ENCODE data around the gene TRIM73.
A peak's percentile ranks its signal among the peaks of the same experiment; 100 is the strongest.
"Not testable (repeated sequence)": the region's sequence is repeated elsewhere in the genome, so short reads cannot be mapped to it uniquely, and the experiment has no call there.

The TRIM73 gene

DNA sequence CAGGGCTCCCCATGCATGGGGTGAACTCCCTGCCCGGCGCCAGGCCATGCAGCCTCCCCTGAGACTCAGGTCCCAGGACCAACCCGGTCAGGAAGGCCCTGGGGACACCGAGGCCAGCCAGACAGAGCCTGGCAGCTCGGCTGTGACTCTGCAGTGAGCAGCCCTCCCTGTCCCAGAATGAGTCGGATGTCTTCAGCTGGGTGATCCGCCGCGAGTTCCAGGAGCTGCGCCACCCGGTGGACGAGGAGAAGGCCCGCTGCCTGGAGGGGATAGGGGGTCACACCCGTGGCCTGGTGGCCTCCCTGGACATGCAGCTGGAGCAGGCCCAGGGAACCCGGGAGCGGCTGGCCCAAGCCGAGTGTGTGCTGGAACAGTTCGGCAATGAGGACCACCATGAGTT is 9.2 kb downstream of the TRIM73 start:
- not testable (repeated sequence) for DNase-seq (ENCODE audit: low read depth in 1 of 2, low spot score in 1 of 2); H3K4me3 ChIP-seq (replicated peaks; ENCODE audit: insufficient read depth, low read length); H3K27ac ChIP-seq (replicated peaks); H3K27me3 ChIP-seq (ENCODE audit: insufficient read depth, poor library complexity, severe bottlenecking)

DNA sequence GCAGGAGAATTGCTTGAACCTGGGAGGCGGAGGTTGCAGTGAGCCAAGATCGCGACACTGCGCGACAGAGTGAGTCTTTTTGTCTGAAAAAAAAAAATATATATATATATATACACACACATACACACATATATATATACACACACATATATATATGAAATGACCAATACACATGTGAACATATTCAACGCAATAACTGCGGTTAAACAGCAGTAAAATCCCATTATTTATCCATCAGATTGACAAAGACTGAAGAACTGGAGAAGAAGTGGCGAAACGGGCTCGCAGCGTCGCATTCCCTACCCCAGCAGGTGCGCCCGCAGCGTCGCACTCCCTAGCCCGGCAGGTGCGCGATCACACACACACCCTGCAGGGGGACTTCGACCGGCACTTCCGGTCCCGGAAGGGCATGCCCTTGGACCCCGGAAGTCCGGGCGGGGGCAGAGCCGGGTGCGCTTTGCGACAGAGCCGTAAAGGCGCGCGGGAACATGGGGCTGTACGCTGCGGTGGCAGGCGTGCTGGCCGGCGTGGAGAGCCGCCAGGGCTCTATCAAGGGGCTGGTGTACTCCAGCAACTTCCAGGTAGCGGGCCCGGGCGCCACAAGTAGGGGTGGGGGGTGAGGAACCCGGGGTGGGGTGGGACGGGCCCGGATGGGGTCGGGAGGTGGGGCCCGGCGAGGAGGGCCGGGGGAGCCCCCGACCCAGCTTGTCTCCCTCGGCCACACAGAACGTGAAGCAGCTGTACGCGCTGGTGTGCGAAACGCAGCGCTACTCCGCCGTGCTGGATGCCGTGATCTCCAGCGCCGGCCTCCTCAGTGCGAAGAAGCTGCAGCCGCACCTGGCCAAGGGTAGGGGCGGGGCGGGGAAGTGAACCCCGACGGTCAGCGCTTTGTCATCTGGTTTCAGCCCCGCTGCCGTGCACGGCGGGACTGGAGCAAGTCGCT is 14.7 kb downstream of the TRIM73 start:
- not testable (repeated sequence) for H3K27me3 ChIP-seq (ENCODE audit: insufficient read depth, poor library complexity, severe bottlenecking); DNase-seq (ENCODE audit: low read depth in 1 of 2, low spot score in 1 of 2)
- Histone ChIP-seq H3K27ac (replicated peaks) (peak overlapping the region; percentile 52), H3K4me3 (replicated peaks; ENCODE audit: insufficient read depth, low read length) (peak overlapping the region; percentile 39)

- H3K27ac ChIP-seq (replicated peaks); H3K4me3 ChIP-seq (replicated peaks; ENCODE audit: insufficient read depth, low read length); H3K27me3 ChIP-seq (ENCODE audit: insufficient read depth, poor library complexity, severe bottlenecking); DNase-seq (ENCODE audit: low read depth in 1 of 2, low spot score in 1 of 2): not testable (repeated sequence)
Observed at GRCh38 chr7:75410823-75411173, 15.4 kb downstream of the TRIM73 start.

- H3K27me3 ChIP-seq (ENCODE audit: insufficient read depth, poor library complexity, severe bottlenecking); DNase-seq (ENCODE audit: low read depth in 1 of 2, low spot score in 1 of 2); H3K27ac ChIP-seq (replicated peaks); H3K4me3 ChIP-seq (replicated peaks; ENCODE audit: insufficient read depth, low read length): not testable (repeated sequence)
Observed at GRCh38 chr7:75414204-75414603, 18.8 kb downstream of the TRIM73 start.

- not testable (repeated sequence) for H3K27ac ChIP-seq (replicated peaks); H3K27me3 ChIP-seq (ENCODE audit: insufficient read depth, poor library complexity, severe bottlenecking); H3K4me3 ChIP-seq (replicated peaks; ENCODE audit: insufficient read depth, low read length); DNase-seq (ENCODE audit: low read depth in 1 of 2, low spot score in 1 of 2)
- 0 out of 2 replicates have a peak, but pooled peaks have one; percentile 8 for TF ChIP-seq POLR2AphosphoS5 (IDR thresholded peaks at IDR 0.05; ENCODE audit: low read depth)
Observed at GRCh38 chr7:75414708-75415427, 19.4 kb downstream of the TRIM73 start.

- DNase-seq (ENCODE audit: low read depth in 1 of 2, low spot score in 1 of 2); H3K27me3 ChIP-seq (ENCODE audit: insufficient read depth, poor library complexity, severe bottlenecking); H3K4me3 ChIP-seq (replicated peaks; ENCODE audit: insufficient read depth, low read length); H3K27ac ChIP-seq (replicated peaks): not testable (repeated sequence)
Observed at GRCh38 chr7:75415428-75415817, 20.0 kb downstream of the TRIM73 start.

GRCh38 chr7:75415829-75416373 is 20.5 kb downstream of the TRIM73 start:
- H3K4me3 ChIP-seq (replicated peaks; ENCODE audit: insufficient read depth, low read length); H3K27me3 ChIP-seq (ENCODE audit: insufficient read depth, poor library complexity, severe bottlenecking); H3K27ac ChIP-seq (replicated peaks); DNase-seq (ENCODE audit: low read depth in 1 of 2, low spot score in 1 of 2): not testable (repeated sequence)

DNA sequence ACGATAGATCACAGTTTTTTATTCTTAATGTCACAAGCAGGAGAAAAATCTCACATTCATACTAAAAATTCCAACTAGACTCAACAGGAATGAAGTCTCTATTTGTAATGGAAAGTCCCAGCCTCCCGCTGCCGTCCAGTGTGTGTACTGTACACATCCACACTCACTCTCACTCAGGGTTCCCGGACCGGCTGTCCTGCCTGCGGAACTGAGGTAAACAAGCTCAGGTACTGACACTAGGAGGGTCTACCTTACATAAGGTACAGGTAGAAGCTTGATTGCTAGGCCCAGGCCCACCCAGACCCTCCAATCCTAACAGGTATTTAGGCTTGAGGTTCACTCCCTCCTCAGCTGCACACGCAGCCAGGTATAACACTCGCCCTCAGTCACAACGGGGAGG is 21.4 kb downstream of the TRIM73 start:
- H3K27ac ChIP-seq (replicated peaks); H3K4me3 ChIP-seq (replicated peaks; ENCODE audit: insufficient read depth, low read length); H3K27me3 ChIP-seq (ENCODE audit: insufficient read depth, poor library complexity, severe bottlenecking); DNase-seq (ENCODE audit: low read depth in 1 of 2, low spot score in 1 of 2): not testable (repeated sequence)

DNA sequence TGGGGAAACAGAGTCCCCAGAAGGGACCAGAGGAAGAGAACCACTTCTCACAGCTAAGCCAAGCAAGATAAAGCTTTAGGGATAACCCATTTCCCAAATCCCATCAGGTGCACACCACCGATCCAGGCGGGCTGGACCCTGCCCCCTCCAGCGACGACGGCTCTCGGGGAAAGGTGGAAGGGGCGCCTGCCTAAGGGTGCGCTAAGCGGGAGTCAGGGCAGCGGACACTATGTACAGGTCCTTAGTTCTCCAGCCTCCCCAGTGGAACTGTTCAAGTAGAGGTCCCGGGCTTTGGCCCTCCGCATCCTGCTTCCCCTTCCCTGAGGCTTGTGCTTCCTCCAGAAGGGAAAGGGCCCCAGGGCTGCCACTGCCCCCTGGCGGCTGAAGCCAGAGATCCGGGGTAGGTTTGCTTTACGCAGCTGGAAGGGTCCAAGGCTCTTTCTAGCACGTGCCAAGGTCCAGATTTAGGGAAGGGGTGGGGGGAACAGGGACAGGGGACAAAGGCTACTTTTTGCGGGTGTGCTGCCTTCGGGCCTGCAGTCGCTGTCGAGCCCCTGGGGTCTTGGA is 22.9 kb downstream of the TRIM73 start:
- not testable (repeated sequence) for H3K27ac ChIP-seq (replicated peaks); DNase-seq (ENCODE audit: low read depth in 1 of 2, low spot score in 1 of 2); H3K27me3 ChIP-seq (ENCODE audit: insufficient read depth, poor library complexity, severe bottlenecking); H3K4me3 ChIP-seq (replicated peaks; ENCODE audit: insufficient read depth, low read length)

- H3K4me3 ChIP-seq (replicated peaks; ENCODE audit: insufficient read depth, low read length); DNase-seq (ENCODE audit: low read depth in 1 of 2, low spot score in 1 of 2); H3K27me3 ChIP-seq (ENCODE audit: insufficient read depth, poor library complexity, severe bottlenecking); H3K27ac ChIP-seq (replicated peaks): not testable (repeated sequence)
Observed at GRCh38 chr7:75419210-75419609, 23.8 kb downstream of the TRIM73 start.

- DNase-seq (ENCODE audit: low read depth in 1 of 2, low spot score in 1 of 2); H3K27ac ChIP-seq (replicated peaks); H3K4me3 ChIP-seq (replicated peaks; ENCODE audit: insufficient read depth, low read length); H3K27me3 ChIP-seq (ENCODE audit: insufficient read depth, poor library complexity, severe bottlenecking): not testable (repeated sequence)
Observed at GRCh38 chr7:75419693-75420092, 24.3 kb downstream of the TRIM73 start.

GRCh38 chr7:75420152-75420551 is 24.7 kb downstream of the TRIM73 start:
- not testable (repeated sequence) for H3K27ac ChIP-seq (replicated peaks); DNase-seq (ENCODE audit: low read depth in 1 of 2, low spot score in 1 of 2); H3K27me3 ChIP-seq (ENCODE audit: insufficient read depth, poor library complexity, severe bottlenecking); H3K4me3 ChIP-seq (replicated peaks; ENCODE audit: insufficient read depth, low read length)

- DNase-seq (ENCODE audit: low read depth in 1 of 2, low spot score in 1 of 2); H3K27ac ChIP-seq (replicated peaks); H3K27me3 ChIP-seq (ENCODE audit: insufficient read depth, poor library complexity, severe bottlenecking); H3K4me3 ChIP-seq (replicated peaks; ENCODE audit: insufficient read depth, low read length): not testable (repeated sequence)
Observed at GRCh38 chr7:75421798-75422710, 26.6 kb downstream of the TRIM73 start.

Measured in HL-60 (cell line).